ENCODE data around the gene SUN1.
"Not testable (repeated sequence)": the region's sequence is repeated elsewhere in the genome, so short reads cannot be mapped to it uniquely, and the experiment has no call there.

The SUN1 gene

GRCh38 chr7:794671-795329 lies 37.5 kb upstream of the SUN1 start:
- Histone ChIP-seq H3K9ac (ENCODE audit: low read length) (no peak overlapping the region), H3K36me3 (ENCODE audit: control insufficient read depth, insufficient read depth, low read length, severe bottlenecking) (no peaks in the 10 kb centered on the region), H3K4me3 (ENCODE audit: low read length) (no peak overlapping the region), H3K4me1 (ENCODE audit: control insufficient read depth, insufficient read depth, low read length) (no peaks in the 10 kb centered on the region), H3K9me3 (ENCODE audit: control insufficient read depth, low read length) (no peaks in the 10 kb centered on the region), H3K27me3 (replicated peaks; ENCODE audit: control insufficient read depth, insufficient read depth, low read length) (no peaks in the 10 kb centered on the region)
- DNase-seq (ENCODE audit: low read depth) = no peak

- H3K36me3 ChIP-seq (ENCODE audit: control insufficient read depth, insufficient read depth, low read length, severe bottlenecking); H3K27me3 ChIP-seq (replicated peaks; ENCODE audit: control insufficient read depth, insufficient read depth, low read length); H3K9me3 ChIP-seq (ENCODE audit: control insufficient read depth, low read length); DNase-seq (ENCODE audit: low read depth); H3K4me1 ChIP-seq (ENCODE audit: control insufficient read depth, insufficient read depth, low read length); H3K9ac ChIP-seq (ENCODE audit: low read length); H3K4me3 ChIP-seq (ENCODE audit: low read length): not testable (repeated sequence)
Observed at GRCh38 chr7:796434-797169, 35.7 kb upstream of the SUN1 start.

GRCh38 chr7:798921-799470 lies 33.3 kb upstream of the SUN1 start:
- no peak for DNase-seq (ENCODE audit: low read depth)
- H3K4me3 ChIP-seq (ENCODE audit: low read length) = no peak overlapping the region
- no peaks in the 10 kb centered on the region for H3K36me3 ChIP-seq (ENCODE audit: control insufficient read depth, insufficient read depth, low read length, severe bottlenecking)
- peaks cover 3% of the 10 kb centered on the region for H3K4me1 ChIP-seq (ENCODE audit: control insufficient read depth, insufficient read depth, low read length)
- H3K9me3 ChIP-seq (ENCODE audit: control insufficient read depth, low read length) = no peaks in the 10 kb centered on the region
- no peaks in the 10 kb centered on the region for H3K27me3 ChIP-seq (replicated peaks; ENCODE audit: control insufficient read depth, insufficient read depth, low read length)
- no peak overlapping the region for H3K9ac ChIP-seq (ENCODE audit: low read length)

- Histone ChIP-seq H3K4me3 (ENCODE audit: low read length) (no peak overlapping the region), H3K4me1 (ENCODE audit: control insufficient read depth, insufficient read depth, low read length) (peaks cover 6% of the 10 kb centered on the region), H3K9me3 (ENCODE audit: control insufficient read depth, low read length) (no peaks in the 10 kb centered on the region)
Observed at GRCh38 chr7:800692-801091, 31.6 kb upstream of the SUN1 start.

GRCh38 chr7:801351-801750 lies 30.9 kb upstream of the SUN1 start:
- not testable (repeated sequence) for H3K4me1 ChIP-seq (ENCODE audit: control insufficient read depth, insufficient read depth, low read length); H3K36me3 ChIP-seq (ENCODE audit: control insufficient read depth, insufficient read depth, low read length, severe bottlenecking); H3K9ac ChIP-seq (ENCODE audit: low read length); H3K4me3 ChIP-seq (ENCODE audit: low read length); DNase-seq (ENCODE audit: low read depth); H3K27me3 ChIP-seq (replicated peaks; ENCODE audit: control insufficient read depth, insufficient read depth, low read length); H3K9me3 ChIP-seq (ENCODE audit: control insufficient read depth, low read length)

More at GRCh38 chr7:800692-801091, 31.6 kb upstream of the SUN1 start:
- Histone ChIP-seq H3K36me3 (ENCODE audit: control insufficient read depth, insufficient read depth, low read length, severe bottlenecking) (no peaks in the 10 kb centered on the region), H3K27me3 (replicated peaks; ENCODE audit: control insufficient read depth, insufficient read depth, low read length) (no peaks in the 10 kb centered on the region), H3K9ac (ENCODE audit: low read length) (no peak overlapping the region)
- DNase-seq (ENCODE audit: low read depth) = no peak

- Histone ChIP-seq H3K36me3 (ENCODE audit: control insufficient read depth, insufficient read depth, low read length, severe bottlenecking) (no peaks in the 10 kb centered on the region), H3K9ac (ENCODE audit: low read length) (no peak overlapping the region), H3K27me3 (replicated peaks; ENCODE audit: control insufficient read depth, insufficient read depth, low read length) (no peaks in the 10 kb centered on the region), H3K4me3 (ENCODE audit: low read length) (no peak overlapping the region), H3K9me3 (ENCODE audit: control insufficient read depth, low read length) (no peaks in the 10 kb centered on the region), H3K4me1 (ENCODE audit: control insufficient read depth, insufficient read depth, low read length) (peaks cover 7% of the 10 kb centered on the region)
- DNase-seq (ENCODE audit: low read depth) = no peak
Observed at GRCh38 chr7:801940-802381, 30.3 kb upstream of the SUN1 start.

GRCh38 chr7:802500-803242 lies 29.6 kb upstream of the SUN1 start:
- H3K4me1 ChIP-seq (ENCODE audit: control insufficient read depth, insufficient read depth, low read length) = peaks cover 7% of the 10 kb centered on the region
- H3K27me3 ChIP-seq (replicated peaks; ENCODE audit: control insufficient read depth, insufficient read depth, low read length) = no peaks in the 10 kb centered on the region
- no peaks in the 10 kb centered on the region for H3K36me3 ChIP-seq (ENCODE audit: control insufficient read depth, insufficient read depth, low read length, severe bottlenecking)
- no peak overlapping the region for H3K9ac ChIP-seq (ENCODE audit: low read length)
- H3K4me3 ChIP-seq (ENCODE audit: low read length) = no peak overlapping the region
- no peaks in the 10 kb centered on the region for H3K9me3 ChIP-seq (ENCODE audit: control insufficient read depth, low read length)
- no peak for DNase-seq (ENCODE audit: low read depth)

DNA sequence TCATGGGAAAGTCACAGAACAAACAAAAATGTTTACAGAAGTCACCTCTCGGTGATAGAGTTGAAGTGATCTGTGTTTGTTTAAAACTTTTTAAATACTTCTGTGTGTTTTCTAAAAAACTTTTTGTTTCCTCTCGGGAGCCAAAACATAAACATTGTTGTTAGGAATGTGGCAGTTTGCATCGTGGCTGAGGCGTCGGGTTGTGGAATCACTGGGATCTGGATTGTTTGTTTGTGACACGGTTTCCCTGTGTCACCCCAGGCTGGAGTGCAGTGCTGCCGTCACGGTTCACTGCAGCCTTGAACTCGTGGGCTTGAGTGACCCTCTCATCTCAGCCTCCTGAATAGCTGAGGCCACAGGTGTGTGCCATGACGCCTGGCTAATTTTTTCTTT lies 29.0 kb upstream of the SUN1 start:
- H3K36me3 ChIP-seq (ENCODE audit: control insufficient read depth, insufficient read depth, low read length, severe bottlenecking) = no peaks in the 10 kb centered on the region
- H3K9me3 ChIP-seq (ENCODE audit: control insufficient read depth, low read length) = no peaks in the 10 kb centered on the region
- peaks cover 7% of the 10 kb centered on the region for H3K4me1 ChIP-seq (ENCODE audit: control insufficient read depth, insufficient read depth, low read length)
- H3K9ac ChIP-seq (ENCODE audit: low read length) = no peak overlapping the region
- no peak for DNase-seq (ENCODE audit: low read depth)
- no peaks in the 10 kb centered on the region for H3K27me3 ChIP-seq (replicated peaks; ENCODE audit: control insufficient read depth, insufficient read depth, low read length)
- no peak overlapping the region for H3K4me3 ChIP-seq (ENCODE audit: low read length)

DNA sequence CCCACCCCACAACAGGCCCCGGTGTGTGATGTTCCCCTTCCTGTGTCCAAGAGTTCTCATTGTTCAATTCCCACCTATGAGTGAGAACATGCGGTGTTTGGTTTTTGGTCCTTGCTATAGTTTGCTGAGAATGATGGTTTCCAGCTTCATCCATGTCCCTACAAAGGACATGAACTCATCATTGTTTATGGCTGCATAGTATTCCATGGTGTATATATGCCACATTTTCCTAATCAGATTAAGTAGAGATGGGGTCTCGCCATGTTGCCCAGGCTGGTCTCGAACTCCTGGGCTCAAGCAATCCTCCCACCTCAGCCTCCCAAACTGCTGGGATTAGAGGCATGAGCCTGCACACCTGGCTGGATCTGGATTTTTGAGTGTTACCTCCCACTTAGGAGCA lies 28.5 kb upstream of the SUN1 start:
- H3K36me3 ChIP-seq (ENCODE audit: control insufficient read depth, insufficient read depth, low read length, severe bottlenecking); H3K4me3 ChIP-seq (ENCODE audit: low read length); DNase-seq (ENCODE audit: low read depth); H3K27me3 ChIP-seq (replicated peaks; ENCODE audit: control insufficient read depth, insufficient read depth, low read length); H3K4me1 ChIP-seq (ENCODE audit: control insufficient read depth, insufficient read depth, low read length); H3K9me3 ChIP-seq (ENCODE audit: control insufficient read depth, low read length); H3K9ac ChIP-seq (ENCODE audit: low read length): not testable (repeated sequence)

DNA sequence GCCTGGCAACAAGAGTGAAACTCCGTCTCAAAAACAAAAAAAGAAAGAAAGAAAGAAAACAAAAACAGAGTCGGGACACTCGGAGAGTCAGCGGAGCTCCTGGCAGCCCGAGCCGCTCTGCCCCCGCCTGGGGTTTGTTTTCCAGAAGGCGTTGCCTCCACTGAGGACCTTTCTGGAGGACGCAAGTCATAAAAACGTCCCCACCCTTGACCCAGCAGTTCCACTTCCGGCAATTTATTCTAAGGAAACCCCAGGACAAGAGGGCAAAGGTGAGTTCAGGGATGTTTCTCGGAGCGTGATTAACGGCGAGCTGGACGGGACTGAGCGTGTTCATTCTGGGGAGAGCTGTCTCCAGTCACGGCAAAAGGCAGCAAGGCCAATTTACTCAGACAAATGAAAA lies 27.0 kb upstream of the SUN1 start:
- H3K4me1 ChIP-seq (ENCODE audit: control insufficient read depth, insufficient read depth, low read length) = peaks cover 7% of the 10 kb centered on the region
- no peaks in the 10 kb centered on the region for H3K27me3 ChIP-seq (replicated peaks; ENCODE audit: control insufficient read depth, insufficient read depth, low read length)
- H3K9ac ChIP-seq (ENCODE audit: low read length) = peak overlapping the region; percentile 55
- H3K36me3 ChIP-seq (ENCODE audit: control insufficient read depth, insufficient read depth, low read length, severe bottlenecking) = no peaks in the 10 kb centered on the region
- no peak for DNase-seq (ENCODE audit: low read depth)
- H3K4me3 ChIP-seq (ENCODE audit: low read length) = peak overlapping the region; percentile 42
- H3K9me3 ChIP-seq (ENCODE audit: control insufficient read depth, low read length) = no peaks in the 10 kb centered on the region
